SU-DHL-6 (cell line): ENCODE measurements around the gene EP300.

Experiments
- H2AFZ ChIP-seq: fragments of 200-600 bp; sonication (generic); 2 replicates; pipeline ENCODE4 v1.6.1; 2014; ENCODE audit warnings: low read depth, mild to moderate bottlenecking, moderate library complexity, mixed read lengths, antibody characterized with exemption, low read length; ENCODE audit not compliant: severe bottlenecking
- H3F3A ChIP-seq: fragments of 200-600 bp; shearing (Covaris generic); 2 replicates; pipeline ENCODE4 v1.6.0; 2016; ENCODE audit warnings: antibody characterized with exemption, mild to moderate bottlenecking; ENCODE audit not compliant: insufficient read depth
- H3K27ac ChIP-seq: fragments of 200-600 bp; sonication (generic); 2 replicates; pipeline ENCODE4 v1.5.1; 2016; ENCODE audit warnings: low read depth, mild to moderate bottlenecking, low read length, moderate library complexity, mixed read lengths
- H3K27me3 ChIP-seq: fragments of 200-600 bp; sonication (generic), shearing (Covaris generic); 2 replicates; pipeline ENCODE4 v1.6.0; 2014; ENCODE audit warnings: mild to moderate bottlenecking, low read length
- H3K36me3 ChIP-seq: fragments of 200-600 bp; sonication (generic); 2 replicates; pipeline ENCODE4 v1.6.1; 2014; ENCODE audit warnings: mild to moderate bottlenecking, low read length, mixed read lengths
- H3K4me2 ChIP-seq: fragments of 300-600, 200-600 bp; shearing (Covaris generic), sonication (generic); 2 replicates; pipeline ENCODE4 v1.6.0; 2014; ENCODE audit warnings: low read length, low read depth, mild to moderate bottlenecking; ENCODE audit not compliant: poor library complexity, severe bottlenecking
- H3K4me3 ChIP-seq: fragments of 200-600 bp; sonication (generic); 2 replicates; pipeline ENCODE4 v1.5.1; 2014; ENCODE audit warnings: antibody characterized with exemption, low read length, mild to moderate bottlenecking, mixed read lengths; ENCODE audit not compliant: insufficient read depth, poor library complexity, severe bottlenecking
- H3K79me2 ChIP-seq: fragments of 200-600 bp; sonication (generic); 2 replicates; pipeline ENCODE4 v1.6.1; 2014; ENCODE audit warnings: mild to moderate bottlenecking, low read length, moderate library complexity; ENCODE audit not compliant: insufficient read depth
- H3K9ac ChIP-seq: fragments of 200-600 bp; sonication (generic); 2 replicates; pipeline ENCODE4 v1.7.0; 2014; ENCODE audit warnings: mild to moderate bottlenecking, low read length
- H3K9me2 ChIP-seq: fragments of 200-600 bp; sonication (generic); replicated peaks from 2 replicates; pipeline ENCODE4 v1.6.1; 2014; ENCODE audit warnings: low read length; ENCODE audit not compliant: insufficient read depth
- H3K9me3 ChIP-seq: fragments of 200-600 bp; sonication (generic); 2 replicates; pipeline ENCODE4 v1.6.1; 2014; ENCODE audit warnings: low read length, mixed read lengths; ENCODE audit not compliant: insufficient read depth
- H4K20me1 ChIP-seq: fragments of 200-600 bp; sonication (generic); 2 replicates; pipeline ENCODE4 v1.6.1; 2014; ENCODE audit warnings: low read depth, mild to moderate bottlenecking, antibody characterized with exemption, low read length, moderate library complexity, mixed read lengths
- EZH2phosphoT487 ChIP-seq: fragments of 200-600 bp; sonication (generic), shearing (Covaris generic); conservative IDR thresholded peaks from 2 replicates; pipeline ENCODE4 v1.6.1; 2018; ENCODE audit warnings: mild to moderate bottlenecking, antibody characterized with exemption, low read length, moderate library complexity, mixed read lengths
- TF ChIP-seq, protein P1 (sequence below): fragments of 200-600 bp; sonication (generic); IDR thresholded peaks from one replicate; pipeline ENCODE4 v1.5.1; 2017; ENCODE audit warnings: antibody characterized with exemption, mild to moderate bottlenecking, low read length, moderate library complexity; ENCODE audit not compliant: insufficient read depth, poor library complexity, severe bottlenecking

The EP300 gene

DNA sequence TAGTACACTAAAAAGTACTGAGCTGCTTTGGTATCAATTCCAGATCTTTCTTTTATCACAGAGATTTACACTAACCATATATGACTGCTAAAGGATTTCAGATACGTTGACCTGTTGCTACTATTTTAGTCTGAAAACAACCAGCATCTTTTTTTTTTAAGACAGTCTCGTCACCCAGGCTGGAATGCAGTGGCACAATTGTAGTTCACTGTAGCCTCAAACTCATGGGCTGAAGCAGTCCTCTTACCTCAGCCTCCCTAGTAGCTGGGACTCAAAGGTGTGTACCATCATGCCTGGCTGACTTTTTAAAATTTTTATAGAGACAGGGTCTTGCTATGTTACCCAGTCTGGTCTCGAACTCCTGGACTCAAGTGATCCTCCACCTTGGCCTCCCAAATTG lies 88.5 kb downstream of the EP300 start:
- H3F3A ChIP-seq, result peaks cover 25% of the 10 kb centered on the region; the same call in 1 of the 2 replicates
- no peak overlapping the region for H3K27ac ChIP-seq
- no peak overlapping the region for H3K4me2 ChIP-seq
- H3K79me2 ChIP-seq, result no peaks in the 10 kb centered on the region
- no peak overlapping the region for H3K4me3 ChIP-seq
- H3K36me3 ChIP-seq, result peaks cover 7% of the 10 kb centered on the region; the same call in 1 of the 2 replicates
- no peaks in the 10 kb centered on the region for H3K27me3 ChIP-seq
- H3K9me2 ChIP-seq, result no peaks in the 10 kb centered on the region
- H3K9ac ChIP-seq, result no peak overlapping the region
- H4K20me1 ChIP-seq, result no peaks in the 10 kb centered on the region
- TF ChIP-seq EZH2phosphoT487, result no peak
- TF ChIP-seq, protein P1, sequence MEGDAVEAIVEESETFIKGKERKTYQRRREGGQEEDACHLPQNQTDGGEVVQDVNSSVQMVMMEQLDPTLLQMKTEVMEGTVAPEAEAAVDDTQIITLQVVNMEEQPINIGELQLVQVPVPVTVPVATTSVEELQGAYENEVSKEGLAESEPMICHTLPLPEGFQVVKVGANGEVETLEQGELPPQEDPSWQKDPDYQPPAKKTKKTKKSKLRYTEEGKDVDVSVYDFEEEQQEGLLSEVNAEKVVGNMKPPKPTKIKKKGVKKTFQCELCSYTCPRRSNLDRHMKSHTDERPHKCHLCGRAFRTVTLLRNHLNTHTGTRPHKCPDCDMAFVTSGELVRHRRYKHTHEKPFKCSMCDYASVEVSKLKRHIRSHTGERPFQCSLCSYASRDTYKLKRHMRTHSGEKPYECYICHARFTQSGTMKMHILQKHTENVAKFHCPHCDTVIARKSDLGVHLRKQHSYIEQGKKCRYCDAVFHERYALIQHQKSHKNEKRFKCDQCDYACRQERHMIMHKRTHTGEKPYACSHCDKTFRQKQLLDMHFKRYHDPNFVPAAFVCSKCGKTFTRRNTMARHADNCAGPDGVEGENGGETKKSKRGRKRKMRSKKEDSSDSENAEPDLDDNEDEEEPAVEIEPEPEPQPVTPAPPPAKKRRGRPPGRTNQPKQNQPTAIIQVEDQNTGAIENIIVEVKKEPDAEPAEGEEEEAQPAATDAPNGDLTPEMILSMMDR, result no peak
- no peaks in the 10 kb centered on the region for H3K9me3 ChIP-seq
- H2AFZ ChIP-seq, result no peak overlapping the region

DNA sequence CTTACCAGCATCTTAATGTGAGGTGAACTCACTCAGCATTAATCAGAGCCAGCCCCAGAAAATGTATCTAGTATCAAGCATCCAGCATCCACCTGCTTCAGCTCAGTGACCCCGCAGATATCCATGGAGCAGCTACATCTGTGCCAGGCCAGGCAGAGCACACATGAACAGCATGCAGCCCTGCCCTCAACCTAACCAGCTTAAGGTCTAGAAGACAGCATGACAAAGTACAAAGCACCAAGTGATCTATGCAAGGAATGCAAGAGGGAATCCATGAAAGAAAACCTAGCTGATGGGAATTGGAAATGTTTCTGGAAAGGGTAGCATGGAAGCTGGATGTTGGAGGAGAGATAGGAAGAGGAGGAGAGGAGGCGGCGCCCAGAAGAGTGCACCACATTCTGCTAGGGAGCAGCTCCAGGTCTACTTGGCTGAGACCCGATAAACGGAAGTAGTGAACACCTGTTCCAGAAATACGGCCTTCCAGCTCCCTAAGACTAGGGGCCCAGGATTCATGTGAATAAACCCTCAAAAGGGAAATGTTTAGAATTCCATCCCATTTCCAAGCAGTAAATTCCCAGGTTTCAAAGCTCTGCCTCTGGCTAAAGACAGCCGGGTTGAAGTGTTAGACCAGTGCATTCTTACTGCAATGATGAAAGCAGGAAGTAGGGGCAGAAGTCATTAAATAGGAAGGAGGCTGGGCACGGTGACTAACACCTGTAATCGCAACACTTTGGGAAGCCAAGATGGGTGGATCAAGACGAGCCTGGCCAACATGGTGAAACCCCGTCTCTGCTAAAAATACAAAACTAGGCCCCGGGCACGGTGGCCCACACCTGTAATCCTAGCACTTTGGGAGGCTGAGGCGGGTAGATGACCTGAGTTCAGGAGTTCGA lies 89.2 kb downstream of the EP300 start:
- Histone ChIP-seq H3K27me3 (no peaks in the 10 kb centered on the region), H3K9ac (no peak overlapping the region)
- no peak for TF ChIP-seq EZH2phosphoT487
- TF ChIP-seq, protein P1, result no peak

DNA sequence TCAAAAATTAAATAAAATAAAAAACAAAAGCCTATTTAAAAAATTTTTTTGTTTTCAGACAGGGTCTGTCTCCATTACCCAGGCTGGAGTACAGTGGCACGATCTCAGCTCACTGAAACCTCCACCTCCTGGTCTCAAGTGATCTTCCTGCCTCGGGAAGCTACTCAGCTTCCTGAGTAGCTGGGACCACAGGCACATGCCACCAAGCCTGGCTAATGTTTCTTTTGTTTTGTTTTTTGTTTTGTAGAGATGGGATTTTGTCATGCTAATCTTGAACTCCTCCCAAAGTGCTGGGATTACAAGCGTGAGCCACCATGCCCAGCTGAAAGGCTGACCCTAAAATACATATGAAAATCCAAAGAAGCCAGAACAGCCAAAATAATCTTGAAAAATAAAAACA lies 92.3 kb downstream of the EP300 start:
- no peaks in the 10 kb centered on the region for H3K79me2 ChIP-seq
- no peaks in the 10 kb centered on the region for H3K27me3 ChIP-seq
- no peak overlapping the region for H3K4me2 ChIP-seq
- no peak overlapping the region for H2AFZ ChIP-seq
- no peaks in the 10 kb centered on the region for H4K20me1 ChIP-seq
- no peak overlapping the region for H3K4me3 ChIP-seq
- peaks cover 16% of the 10 kb centered on the region; the same call in 1 of the 2 replicates for H3F3A ChIP-seq
- no peak overlapping the region for H3K27ac ChIP-seq
- H3K9ac ChIP-seq, result no peak overlapping the region
- H3K9me2 ChIP-seq, result no peaks in the 10 kb centered on the region
- H3K9me3 ChIP-seq, result no peaks in the 10 kb centered on the region
- TF ChIP-seq, protein P1, result no peak
- TF ChIP-seq EZH2phosphoT487, result no peak
- peaks cover 2% of the 10 kb centered on the region; the same call in 1 of the 2 replicates for H3K36me3 ChIP-seq

More for the DNA sequence above, 89.2 kb downstream of the EP300 start:
- Histone ChIP-seq H3K79me2 (no peaks in the 10 kb centered on the region), H3K4me2 (no peak overlapping the region), H2AFZ (no peak overlapping the region), H3K9me3 (no peaks in the 10 kb centered on the region), H3K27ac (no peak overlapping the region), H3K4me3 (no peak overlapping the region), H3K9me2 (no peaks in the 10 kb centered on the region), H3K36me3 (peaks cover 7% of the 10 kb centered on the region; the same call in 1 of the 2 replicates), H4K20me1 (no peaks in the 10 kb centered on the region), H3F3A (peaks cover 25% of the 10 kb centered on the region; the same call in 1 of the 2 replicates)
